ENCODE data around the gene OSBPL6.
"Not testable (repeated sequence)": the region's sequence is repeated elsewhere in the genome, so short reads cannot be mapped to it uniquely, and the experiment has no call there.

OSBPL6 gene

DNA sequence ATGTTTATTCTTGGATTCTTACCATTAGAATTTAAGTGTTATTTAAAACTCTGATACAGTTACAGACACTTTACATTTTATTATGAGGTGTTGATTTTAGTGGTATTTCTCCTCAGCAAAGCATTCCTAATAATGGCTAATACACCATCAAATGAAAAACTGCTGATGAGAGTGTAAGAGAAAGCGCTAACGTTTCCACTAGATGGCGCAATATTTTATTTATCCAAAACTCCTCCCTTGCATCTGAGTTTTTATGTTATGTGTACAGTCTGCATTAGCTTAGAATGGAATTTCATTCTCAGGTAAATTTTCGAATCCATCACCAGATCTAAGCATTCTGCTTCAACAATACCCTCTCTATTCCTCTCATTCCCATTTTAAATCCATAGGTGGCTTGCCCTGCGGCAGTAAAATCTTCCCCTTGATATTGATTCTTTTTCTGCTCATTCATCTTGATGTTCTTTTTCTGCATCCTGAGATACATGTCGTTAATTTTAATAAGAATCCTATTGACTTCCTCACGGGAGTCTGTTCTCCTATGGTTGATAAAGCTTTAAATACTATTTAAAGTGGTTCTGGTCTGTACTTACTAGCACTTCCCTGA, 202.8 kb downstream of the OSBPL6 start:
- DNase-seq (ENCODE audit: low read depth in 2 of 2), result peak in 1 of 2 experiments; percentile 27

GRCh38 chr2:178401994-178402437, 207.7 kb downstream of the OSBPL6 start:
- no peak for DNase-seq (ENCODE audit: low read depth in 2 of 2)

GRCh38 chr2:178403671-178404306, 209.5 kb downstream of the OSBPL6 start:
- DNase-seq (ENCODE audit: low read depth in 2 of 2), result no peak

GRCh38 chr2:178404368-178404767, 210.1 kb downstream of the OSBPL6 start:
- DNase-seq (ENCODE audit: low read depth in 2 of 2), result no peak

DNA sequence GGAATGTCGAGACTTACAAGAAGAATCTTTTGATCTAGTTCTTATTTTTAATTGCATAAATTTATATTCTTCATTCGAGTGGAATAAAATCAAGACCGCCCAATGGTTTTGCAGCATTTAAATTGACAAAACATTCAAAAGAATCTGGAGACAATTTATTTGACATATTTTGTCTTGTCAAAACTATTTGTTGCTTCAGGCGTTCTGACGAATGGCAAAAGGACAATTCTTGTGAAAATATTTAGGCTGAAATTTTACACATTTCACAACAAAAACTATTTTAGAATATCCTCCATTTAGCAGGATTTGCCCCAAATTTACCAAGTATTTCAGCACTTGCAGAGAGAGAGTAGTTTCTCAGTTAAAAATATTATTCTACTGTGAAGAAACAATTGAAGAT, 214.9 kb downstream of the OSBPL6 start:
- DNase-seq (ENCODE audit: low read depth in 2 of 2), result no peak

GRCh38 chr2:178412047-178412446, 217.7 kb downstream of the OSBPL6 start:
- no peak for DNase-seq (ENCODE audit: low read depth in 2 of 2)

DNA sequence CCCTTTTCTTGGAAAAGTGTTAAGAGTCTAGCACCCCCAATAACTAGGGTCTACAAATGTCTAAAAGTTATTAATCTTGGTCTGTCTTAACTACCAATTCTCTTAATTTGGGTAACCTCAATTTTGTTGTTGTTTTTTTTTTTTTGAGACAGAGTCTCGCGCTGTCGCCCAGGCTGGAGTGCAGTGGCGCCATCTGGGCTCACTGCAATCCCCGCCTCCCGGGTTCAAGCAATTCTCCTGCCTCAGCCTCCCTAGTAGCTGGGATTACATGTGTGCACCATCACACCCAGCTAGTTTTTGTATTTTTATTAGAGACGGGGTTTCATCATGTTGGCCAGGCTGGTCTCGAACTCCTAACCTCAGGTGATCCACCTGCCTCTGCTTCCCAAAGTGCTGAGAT, 218.1 kb downstream of the OSBPL6 start:
- DNase-seq (ENCODE audit: low read depth in 2 of 2), result not testable (repeated sequence)

DNA sequence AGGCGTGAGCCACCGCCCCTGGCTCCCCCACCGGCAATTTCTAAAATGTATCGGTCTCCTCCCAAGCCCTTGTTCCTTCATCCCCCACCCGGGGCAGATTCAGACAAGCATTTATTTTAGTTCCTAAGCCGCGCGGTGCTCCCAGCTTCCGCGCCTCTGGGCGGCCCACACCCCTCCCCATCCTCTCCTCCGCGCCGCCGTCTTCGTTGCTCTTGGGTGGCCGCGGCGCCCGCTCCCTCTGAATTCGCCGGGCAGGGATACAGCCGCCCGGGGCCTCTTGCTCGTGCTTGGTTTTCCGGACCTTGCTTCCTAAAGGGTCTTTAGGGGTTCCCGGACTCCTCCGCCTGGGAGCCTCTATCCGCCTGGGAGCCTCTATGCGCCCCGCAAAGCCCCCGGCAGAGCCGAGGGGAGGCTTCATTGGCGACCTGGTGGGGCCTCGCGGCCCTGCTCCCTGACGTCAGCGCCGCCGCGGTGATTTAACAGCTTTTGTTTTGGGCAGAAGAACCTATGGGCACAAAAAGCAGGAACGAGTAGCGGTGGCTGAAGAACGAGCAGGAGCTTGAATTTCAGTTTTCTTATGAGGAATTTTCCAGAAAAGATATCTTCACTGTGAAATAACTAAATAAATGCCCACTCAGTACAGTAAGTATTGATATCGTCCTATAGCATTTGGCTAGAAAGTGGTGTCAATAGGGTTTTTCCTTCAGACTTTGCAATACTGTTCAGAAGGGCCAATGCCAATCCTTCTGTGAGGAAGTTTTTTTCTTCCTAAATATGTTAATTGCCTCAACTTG, 219.4 kb downstream of the OSBPL6 start:
- peak; percentile 38 to 44 for DNase-seq (ENCODE audit: low read depth in 2 of 2)

DNA sequence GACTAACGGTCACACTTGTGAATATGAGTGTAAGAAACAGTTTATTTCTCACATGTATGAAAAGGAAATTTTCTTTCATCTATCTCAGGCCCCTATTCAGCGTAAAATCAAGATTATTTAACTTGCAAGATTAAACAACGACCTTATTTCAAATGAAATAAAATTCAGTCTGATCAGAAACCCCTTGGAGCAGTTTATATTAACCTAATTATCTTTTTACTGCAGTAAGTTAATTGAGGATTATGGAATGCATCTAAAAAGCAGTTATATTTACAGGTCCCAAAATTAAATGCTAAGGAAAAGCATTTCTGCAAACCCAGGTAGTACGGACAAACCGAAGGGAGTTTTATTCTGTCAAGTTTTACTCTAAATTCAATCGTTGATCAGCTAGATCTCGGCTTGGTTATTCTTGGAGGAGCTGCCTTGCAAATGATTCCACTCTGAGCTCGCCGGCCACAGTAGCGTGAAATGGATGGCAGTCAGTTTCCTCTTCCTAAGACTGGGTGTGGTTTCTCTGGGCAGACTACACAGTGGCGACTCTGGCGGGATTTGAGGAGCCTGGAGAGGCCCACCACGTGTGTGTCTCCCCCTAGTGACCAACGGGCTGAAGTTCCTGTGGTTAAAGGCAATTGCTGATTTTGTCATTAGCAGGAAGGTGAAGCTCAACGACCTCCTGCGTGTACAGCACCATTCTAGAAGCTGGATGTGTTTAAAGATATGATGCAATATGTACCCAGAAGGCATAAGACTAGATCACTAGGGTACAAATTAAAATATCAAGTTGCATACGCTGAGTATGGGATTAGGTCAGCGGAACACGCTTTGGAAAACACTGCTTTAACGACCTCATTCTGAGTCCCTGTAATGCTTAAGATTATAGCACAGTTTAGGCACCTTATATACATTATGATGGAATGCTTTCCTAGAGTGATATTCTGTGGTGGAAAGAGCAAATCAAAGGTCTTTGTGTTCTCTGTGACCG, 220.2 kb downstream of the OSBPL6 start:
- DNase-seq (ENCODE audit: low read depth in 2 of 2), result peak; percentile 90

- no peak for DNase-seq (ENCODE audit: low read depth in 2 of 2)
Observed at GRCh38 chr2:178415979-178416378, 221.7 kb downstream of the OSBPL6 start.

GRCh38 chr2:178417916-178418315, 223.6 kb downstream of the OSBPL6 start:
- DNase-seq (ENCODE audit: low read depth in 2 of 2), result no peak

GRCh38 chr2:178418426-178418825, 224.1 kb downstream of the OSBPL6 start:
- no peak for DNase-seq (ENCODE audit: low read depth in 2 of 2)

GRCh38 chr2:178419123-178419522, 224.8 kb downstream of the OSBPL6 start:
- no peak for DNase-seq (ENCODE audit: low read depth in 2 of 2)

GRCh38 chr2:178420463-178420999, 226.2 kb downstream of the OSBPL6 start:
- no peak for DNase-seq (ENCODE audit: low read depth in 2 of 2)

GRCh38 chr2:178422097-178422496, 227.8 kb downstream of the OSBPL6 start:
- no peak for DNase-seq (ENCODE audit: low read depth in 2 of 2)

DNA sequence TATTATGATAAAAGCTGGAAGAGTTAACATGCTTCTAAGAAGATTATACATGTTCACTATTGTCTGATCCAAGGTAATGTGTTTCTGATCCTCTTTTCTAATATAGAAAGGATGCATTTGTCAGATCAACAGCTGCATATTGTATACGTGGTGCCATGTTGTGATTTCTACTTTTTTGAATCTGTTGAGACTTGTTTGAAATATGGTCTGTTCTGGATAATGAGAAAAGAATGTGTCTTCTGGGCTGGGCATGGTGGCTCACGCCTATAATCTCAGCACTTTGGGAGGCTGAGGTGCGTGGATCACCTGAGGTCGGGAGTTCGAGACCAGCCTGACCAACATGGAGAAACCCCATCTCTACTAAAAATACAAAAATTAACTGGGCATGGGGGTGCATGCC, 229.4 kb downstream of the OSBPL6 start:
- not testable (repeated sequence) for DNase-seq (ENCODE audit: low read depth in 2 of 2)

DNA sequence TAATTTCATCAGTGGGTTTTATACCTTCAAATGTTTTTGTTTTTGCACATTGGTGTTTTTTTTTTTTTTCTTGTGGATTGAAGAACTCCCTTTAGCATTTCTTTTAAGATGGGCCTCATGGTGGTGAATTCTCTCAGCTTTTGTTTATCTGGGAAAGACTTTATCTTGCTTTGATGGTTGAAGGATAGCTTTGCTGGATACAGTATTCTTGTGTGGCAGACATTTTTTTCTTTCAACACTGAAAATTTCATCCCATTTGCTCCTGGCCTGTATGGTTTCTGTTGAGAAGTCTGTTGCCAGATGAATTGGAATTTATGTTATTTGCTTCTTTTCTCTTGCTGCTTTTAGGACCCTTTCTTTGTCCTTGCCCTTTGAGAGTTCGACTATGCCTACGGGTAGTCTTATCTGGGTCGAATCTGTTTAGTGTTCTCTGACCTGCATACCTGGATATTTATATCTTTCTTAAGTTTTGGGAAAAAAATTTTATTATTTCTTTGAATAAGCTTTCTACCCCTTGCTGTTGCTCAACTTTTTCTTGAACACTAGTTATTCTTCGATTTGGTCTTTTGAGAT, 231.0 kb downstream of the OSBPL6 start:
- no peak for DNase-seq (ENCODE audit: low read depth in 2 of 2)

GRCh38 chr2:178426388-178426787, 232.1 kb downstream of the OSBPL6 start:
- DNase-seq (ENCODE audit: low read depth in 2 of 2), result no peak

GRCh38 chr2:178427458-178427857, 233.1 kb downstream of the OSBPL6 start:
- no peak for DNase-seq (ENCODE audit: low read depth in 2 of 2)

DNA sequence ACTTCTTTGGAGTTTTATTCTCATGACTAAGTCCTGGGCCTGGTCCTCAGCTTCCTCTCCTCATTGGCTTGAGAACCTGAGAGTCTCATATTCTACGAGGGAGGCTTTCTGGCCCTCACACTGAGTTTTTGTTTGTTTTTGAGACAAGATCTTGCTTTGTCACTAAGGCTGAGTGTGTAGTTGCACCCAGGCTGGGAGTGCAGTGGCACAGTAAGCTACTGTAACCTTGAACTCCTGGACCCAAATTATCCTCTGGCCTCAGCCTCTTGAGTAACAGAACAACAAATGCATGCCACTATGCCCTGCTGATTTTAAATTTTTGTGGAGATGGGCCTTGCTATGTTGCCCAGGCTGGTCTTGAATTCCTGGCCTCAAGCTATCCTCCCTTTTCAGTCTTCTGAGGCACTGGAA, 234.1 kb downstream of the OSBPL6 start:
- DNase-seq (ENCODE audit: low read depth in 2 of 2), result no peak

DNA sequence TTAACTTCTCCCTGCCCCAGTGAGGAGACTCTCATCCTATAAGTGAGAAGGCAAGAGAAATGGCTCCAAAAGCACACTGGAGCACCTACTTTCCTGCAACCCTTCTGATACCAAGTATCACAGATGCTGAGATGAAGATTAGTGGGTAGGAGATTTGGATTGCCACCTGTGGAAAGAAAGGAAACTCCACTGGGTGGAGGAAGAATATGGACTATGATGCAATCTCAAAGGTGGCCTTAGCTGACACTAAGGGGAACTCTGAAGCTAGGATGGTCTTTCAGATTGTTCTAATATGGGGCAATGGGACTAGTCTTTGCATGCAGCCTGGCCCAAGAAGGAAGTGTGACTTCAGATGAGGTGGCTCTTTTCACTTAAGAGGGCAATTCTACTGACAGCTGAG, 235.0 kb downstream of the OSBPL6 start:
- DNase-seq (ENCODE audit: low read depth in 2 of 2), result no peak
